Lung microvascular endothelial cell (primary cell): Measurements from ENCODE around the gene SMIM36. TPM values are rescaled to one million over a fixed set of nuclear protein-coding genes. Genes with fewer than 3 reads are reported as not detected.
"Not testable (repeated sequence)": the region's sequence is repeated elsewhere in the genome, so short reads cannot be mapped to it uniquely, and the experiment has no call there.

Experiments
- DNase-seq, 2 donors: peaks; one replicate each; pipeline versions ENCODE4 v3.0.0 to v3.0.0-alpha.2; 2010; ENCODE audit warnings: low read depth in 2 of 2
- total RNA-seq: library from RNA; depleted of rRNA; stranded (reverse); fragments of >200 nt; gene quantifications from 2 replicates; pipeline ENCODE4 v1.2.1, GENCODE V29; 2014

SMIM36 gene
- total RNA-seq, 1 donor from 2014 or later: not detected

DNA sequence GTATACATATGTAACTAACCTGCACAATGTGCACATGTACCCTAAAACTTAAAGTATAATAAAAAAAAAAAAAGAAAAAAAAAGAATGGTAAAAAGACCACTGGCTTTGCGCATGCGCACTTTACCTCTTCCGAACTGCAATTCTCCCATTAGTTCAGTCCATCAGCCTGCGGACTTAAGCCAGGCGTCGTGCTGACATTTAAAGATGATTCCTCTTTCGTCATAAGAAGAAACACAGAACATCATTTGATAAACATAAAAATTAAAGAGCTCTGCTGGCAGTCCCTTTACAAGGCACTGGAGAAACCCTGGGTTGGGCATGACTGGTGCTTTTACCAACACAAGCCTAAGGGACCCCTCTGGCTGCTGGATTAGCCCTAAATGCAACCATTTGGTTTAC, 3.6 kb downstream of the SMIM36 start:
- DNase-seq: not testable (repeated sequence)

DNA sequence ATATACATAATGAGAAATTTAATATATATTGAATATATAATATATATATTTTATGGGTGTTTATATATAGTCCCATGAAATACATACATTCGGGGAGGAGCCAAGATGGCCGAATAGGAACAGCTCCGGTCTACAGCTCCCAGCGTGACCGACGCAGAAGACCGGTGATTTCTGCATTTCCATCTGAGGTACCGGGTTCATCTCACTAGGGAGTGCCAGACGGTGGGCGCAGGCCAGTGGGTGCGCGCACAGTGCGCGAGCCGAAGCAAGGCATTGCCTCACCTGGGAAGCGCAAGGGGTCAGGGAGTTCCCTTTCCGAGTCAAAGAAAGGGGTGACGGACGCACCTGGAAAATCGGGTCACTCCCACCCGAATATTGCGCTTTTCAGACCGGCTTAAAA, 9.6 kb downstream of the SMIM36 start:
- DNase-seq: not testable (repeated sequence)

DNA sequence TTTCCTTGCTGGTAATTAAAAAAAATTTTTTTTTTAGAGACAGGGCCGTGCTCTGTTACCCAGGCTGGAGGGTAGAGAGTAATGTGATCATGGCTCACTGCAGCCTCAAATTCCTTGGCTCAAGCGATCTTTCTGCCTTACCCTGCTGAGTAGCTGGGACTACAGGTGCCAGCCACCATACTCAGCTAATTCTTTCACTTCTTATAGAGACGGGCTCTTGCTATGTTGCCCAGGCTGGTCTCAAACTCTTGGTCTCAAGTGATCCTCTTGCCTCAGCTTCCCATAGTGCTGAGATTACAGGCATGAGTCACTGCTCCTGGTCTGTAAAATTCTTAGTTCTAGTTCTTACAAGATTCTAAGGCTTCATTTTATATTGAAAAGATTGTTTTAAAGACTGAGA, 11.1 kb downstream of the SMIM36 start:
- no peak for DNase-seq

DNA sequence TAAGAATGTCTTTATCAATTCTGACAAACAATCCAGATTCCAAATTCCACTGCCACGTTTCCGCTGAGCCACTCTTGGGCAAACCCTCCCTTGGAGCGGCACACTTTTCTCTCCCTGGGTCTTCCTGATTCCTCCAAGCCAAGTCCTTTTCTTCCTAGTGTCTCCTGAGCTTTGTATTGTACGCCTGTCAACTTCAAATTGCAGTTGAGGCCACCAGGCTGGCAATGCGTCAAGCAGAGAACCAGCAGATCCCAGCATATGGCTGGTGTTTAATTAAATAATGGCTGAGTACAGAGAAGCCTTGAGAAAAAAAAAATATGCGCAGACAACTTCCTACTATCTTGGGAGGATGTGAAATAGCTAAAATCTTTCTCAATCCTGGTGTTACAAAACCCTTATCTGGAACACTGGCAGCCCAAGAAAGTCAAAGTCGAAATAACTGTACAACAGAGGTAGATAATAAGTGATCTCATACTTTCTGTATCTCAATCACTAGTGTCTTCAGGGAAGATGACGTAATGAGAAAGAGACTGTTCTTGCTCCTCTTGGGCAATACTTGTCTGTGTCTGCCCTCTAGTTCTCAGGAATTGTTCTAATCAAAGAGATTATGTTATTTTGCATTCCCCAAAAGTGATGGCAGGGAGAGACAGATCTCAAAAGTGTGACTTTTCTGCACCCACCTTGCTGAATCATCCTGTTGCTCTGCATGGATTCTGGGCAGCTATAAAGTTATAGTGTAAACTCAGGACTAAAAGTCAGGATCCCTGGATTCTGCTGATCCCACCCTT, 15.0 kb downstream of the SMIM36 start:
- no peak for DNase-seq

DNA sequence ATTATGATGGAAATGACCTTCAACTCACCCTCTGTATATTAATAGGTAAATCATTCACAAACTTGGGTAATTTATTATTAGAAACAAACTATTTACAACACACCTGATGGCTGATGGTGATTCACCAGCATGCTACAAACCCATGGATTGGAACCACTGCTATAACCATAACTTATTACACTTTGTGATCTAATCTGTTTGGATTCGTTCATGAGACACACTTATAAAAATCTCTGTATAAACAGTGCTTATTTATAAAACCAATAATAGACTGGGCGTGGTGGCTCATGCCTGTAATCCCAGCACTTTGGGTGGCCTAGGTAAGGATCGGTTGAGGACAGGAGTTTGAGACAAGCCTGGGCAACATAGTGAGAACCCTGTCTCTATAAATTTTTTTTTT, 16.0 kb downstream of the SMIM36 start:
- no peak for DNase-seq

DNA sequence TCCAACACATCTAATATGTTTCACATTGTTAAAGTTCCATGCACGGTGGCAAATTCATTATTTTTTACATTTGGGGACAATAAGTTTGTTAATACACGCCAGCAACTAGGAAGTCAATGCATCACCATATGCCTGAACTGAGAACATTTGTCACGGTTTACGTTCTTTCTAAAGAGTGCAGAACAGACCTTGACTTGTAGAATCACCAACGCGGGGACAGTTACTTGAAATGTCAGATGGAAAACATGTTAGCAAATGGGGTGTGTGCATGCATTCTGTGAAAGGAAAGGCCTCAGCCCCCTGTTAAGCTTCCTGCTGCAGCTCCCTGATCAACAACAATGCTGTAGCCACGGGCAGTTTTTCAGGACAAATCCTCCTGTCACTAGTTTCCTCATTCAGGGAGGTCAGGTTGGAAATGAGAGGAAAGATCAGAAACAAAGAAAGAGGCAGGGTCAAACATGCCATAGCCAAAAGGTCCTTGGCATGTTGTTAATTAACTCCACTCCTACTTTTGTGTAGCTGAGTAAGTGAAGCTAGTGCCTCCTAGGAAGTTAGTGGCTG, 18.4 kb downstream of the SMIM36 start:
- peak in 1 of 2 donors; percentile 1 for DNase-seq

DNA sequence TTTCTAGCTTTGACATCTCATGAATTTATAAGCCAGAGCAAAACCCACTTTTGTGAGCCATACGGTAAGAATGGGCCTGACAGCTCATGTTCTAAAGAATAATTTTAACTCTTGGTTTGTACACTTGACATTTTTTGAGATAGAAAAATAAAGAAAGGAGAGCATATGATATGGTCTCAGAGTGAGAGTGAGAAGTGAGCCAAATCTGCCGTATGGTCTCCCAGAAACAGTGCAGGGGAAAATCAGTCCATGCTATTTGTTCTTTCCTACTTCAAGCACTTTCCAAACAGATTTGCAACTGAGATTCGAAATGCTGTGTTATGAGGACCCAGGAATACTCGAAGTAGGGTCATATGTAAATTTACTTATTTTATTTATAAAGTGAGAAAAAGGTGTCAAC, 20.9 kb downstream of the SMIM36 start:
- DNase-seq: no peak

DNA sequence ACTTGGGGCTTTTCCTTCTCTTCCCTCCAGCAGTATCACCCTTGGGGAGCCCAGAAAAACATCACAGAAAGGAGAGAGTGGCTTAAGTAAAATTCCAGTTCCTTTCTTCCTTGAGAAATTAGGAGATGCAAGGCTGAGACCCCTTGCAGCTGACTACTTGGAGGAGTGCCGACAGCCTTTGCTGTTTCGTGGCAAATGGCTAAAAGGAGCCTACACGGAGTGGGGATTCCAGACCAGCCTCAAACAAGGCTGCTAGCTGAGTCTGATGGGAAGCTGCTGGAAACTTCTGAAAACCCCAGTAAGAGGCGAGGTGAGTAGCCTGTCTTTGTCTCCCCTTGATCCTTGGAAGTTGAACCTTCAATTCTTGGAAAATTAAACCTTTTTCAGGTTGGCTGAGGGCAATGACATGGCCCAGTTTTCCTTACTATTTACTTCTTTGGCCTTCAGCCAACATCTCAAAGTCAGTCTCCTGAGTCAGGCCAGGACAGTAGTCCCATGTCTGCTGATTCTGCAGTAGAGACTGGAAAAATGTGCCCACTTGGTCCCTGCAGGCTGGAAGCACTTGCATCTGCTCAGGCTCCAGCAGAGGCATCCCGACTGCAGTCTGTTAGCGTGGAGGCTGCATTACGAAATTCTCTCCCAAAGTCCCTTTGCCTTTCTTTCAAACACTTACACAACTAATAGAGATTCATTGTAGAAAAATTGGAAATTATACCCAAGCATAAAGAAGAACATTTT, 23.4 kb downstream of the SMIM36 start:
- DNase-seq: no peak

DNA sequence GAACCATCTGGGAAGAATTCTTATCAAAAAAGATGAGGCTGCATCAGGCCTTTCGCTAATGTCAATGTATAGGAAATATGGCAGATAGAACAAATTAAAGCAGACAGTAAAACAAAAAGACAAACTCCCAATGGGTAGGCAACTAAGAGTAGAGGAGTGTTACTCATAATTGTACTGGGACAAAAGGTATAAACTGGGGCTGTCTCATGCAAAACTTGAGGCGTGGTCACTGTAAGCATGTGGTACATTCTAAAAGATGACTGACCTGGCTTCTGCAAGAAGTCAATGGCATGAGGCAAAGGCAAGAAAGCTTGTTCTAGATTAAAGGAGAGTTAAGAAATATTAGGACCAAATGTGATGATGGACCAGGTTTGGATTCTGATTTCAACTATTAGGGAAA, 26.7 kb downstream of the SMIM36 start:
- DNase-seq: no peak

DNA sequence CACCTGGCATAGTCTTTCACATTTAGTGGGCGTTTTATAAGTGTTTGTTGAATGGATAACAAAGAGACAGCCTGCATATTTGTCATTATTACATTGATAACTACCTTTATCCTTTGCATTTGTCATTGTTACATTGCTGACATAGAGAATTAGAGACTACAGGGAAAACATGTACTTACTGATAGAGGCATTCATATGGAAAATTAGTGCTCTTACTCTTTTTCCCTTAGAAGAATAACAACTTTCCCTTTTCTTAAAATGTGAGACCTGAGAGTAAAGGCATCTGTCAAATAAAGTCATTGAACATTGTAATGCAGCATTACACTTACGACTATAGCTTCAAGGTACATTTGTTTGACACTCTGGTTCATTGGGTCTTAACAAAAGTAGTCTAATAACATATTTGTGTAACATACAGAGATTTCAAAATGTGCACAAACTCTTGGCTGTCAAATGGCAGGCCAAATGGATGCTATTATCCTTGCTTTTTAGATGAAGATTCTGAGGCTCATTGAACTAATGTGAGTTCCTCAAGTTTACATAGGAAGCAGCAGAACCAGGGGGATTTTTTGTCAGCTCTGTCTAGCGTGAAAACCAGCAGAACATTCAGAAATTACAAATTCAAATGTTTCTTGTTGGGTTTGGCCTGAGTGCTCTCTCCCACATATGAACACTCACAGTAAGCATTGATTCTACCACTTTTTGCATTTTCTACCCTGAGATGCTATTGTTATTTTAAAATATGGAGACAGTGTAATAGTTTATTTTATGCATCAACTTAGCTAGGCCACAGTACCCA, 28.5 kb downstream of the SMIM36 start:
- no peak for DNase-seq

DNA sequence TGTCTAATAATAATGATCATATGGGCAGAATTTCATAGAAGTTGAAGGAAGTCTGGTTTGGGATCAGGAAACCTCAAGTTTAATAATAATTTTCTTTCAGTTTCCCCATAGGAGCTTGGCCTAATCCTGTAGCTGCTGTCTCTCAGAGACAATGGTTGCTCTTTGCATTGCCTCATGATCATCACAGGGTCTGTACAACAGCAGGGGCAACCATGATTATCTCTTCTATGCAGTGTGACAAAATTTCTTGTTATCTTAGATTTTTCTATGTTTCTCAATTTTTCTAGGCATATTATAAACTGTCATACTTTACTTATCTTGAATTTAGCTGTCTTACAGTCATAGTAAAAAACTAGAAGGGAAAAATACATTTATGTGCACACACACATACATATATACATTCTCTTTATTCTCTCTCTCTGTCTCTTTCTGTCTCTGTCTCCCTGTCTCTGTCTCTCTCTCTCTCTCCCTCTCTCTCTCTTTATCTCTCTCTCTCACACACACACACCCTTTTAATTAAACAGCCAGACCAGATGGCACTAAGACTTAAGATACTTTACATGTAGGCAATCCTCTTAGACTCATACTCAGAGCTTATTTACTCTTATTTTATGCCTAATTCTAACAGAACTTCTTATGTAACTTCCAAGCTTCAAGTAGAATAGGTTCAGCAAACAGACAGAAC, 30.5 kb downstream of the SMIM36 start:
- DNase-seq: no peak

DNA sequence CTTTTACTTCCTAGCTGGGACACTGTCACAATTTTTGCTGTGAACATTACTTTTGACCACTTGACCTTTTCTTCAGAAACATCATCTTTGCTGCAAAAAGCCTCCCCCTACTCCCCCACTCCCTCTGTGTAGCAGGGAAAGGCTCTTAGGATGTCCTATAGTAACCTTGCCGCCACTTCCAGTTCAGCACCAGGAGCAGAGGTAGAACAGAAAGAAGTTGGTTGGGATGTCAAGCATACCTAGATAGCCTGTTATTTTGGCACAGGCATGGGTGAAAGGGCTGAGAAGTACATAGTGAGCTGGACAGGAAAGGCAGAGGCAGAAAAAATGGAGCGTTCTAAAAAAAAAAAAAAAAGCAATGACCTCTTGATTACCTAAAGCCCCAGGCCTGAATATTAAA, 31.3 kb downstream of the SMIM36 start:
- no peak for DNase-seq

DNA sequence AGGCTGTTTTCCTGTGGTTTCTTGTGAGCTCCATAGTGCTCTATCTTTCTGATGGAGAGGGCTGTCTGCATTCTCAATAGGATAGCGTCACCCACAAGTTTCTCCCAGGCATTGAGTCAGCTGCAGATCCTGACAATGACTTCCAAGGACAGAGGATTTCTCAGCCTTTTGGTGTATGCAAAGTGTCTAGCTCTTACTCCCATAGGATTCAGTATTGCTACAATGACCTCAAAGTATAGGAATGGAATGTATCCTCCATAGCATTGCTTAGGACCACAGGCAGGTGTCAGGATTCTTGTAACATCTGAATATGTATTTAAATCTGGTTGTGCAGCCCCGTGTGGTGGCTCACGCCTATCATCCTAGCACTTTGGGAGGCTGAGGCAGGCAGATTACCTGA, 32.3 kb downstream of the SMIM36 start:
- no peak for DNase-seq

DNA sequence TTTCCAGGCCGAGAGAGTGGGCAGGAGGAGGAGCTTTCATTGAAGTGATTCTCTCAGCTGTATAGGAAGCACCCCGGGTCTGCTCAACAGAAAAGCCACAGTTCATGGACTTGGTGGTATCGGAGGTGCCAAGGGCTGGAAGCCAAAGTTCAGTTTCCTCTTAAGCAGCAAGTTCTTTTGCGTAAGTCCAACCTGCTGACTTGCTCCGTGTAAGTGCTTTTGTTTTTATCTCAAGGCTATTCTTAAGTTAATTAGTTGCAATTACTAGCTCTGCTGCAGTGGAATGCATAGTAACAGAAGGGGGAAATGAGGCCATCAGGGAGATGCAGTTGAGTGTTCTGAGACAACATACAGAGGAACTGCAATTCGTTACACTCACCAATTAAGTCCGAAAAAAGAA, 44.6 kb downstream of the SMIM36 start:
- DNase-seq: no peak

DNA sequence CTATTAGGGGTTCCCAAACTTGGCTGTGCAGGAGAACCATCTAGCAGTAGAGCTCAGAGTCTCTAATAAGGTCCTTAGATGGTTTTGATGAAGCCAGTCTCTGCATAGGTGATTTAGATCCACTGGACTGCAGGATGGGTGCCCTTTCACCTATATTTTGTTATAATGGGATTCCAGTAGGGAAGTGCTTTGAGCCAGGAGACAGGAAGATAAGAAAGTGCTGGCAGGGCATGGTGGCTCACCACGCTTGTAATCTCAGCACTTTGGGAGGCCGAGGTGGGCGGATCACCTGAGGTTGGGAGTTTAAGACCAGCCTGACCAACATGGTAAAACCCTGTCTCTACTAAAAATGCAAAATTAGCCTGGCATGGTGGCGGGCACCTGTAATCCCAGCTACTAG, 45.5 kb downstream of the SMIM36 start:
- not testable (repeated sequence) for DNase-seq

DNA sequence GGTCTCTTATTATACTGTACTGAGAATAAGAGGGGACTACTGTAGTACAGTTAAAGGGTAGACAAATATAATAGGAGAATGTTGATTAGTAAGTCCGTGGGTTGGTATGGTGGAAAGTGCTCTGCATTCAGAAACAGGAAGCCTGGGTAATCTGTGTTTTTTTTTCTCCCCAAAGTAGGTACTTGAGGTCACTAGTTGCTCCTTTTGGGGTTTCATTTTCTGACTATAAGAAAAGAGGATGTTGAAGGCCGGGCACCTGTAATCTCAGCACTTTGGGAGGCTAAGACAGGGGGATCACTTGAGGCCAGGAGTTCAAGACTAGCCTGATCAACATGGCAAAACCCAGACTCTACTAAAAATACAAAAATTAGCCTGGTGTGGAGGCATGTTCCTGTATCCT, 47.7 kb downstream of the SMIM36 start:
- no peak for DNase-seq

DNA sequence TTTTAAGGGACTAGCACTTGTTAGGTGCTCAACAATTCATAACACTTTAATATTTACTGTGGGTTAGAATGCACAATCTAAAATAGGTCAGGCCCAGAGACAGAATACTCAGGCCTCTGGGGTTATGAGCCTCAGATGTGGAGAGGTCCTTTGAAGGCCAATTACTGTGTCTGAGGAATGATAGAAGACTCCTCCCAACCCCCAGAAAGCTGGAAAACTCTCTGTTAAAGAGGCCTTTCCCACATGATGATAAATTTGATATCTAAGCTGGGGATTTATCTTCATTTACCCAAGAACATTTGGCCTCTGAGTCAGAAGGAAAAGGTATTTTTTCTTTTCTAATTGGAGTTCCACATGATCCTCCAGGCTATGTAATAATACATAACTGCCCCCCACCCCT, 48.5 kb downstream of the SMIM36 start:
- DNase-seq: no peak

DNA sequence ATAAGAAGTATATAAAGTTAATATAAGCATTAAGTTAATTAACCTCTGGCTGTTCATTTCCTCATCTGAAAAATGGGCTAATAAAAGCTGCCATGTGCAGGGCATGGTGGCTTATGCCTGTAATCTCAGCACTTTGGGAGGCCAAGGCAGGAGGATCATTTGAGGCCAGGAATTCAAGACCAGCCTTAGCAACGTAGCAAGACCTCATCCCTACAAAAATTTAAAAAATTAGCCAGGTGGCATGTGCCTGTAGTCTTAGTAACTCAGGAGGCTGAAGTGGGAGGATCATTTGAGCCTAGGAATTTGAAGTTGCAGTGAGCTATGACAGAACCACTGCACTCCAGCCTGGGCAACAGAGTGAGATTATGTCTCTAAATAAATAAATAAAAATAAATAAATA, 49.0 kb downstream of the SMIM36 start:
- DNase-seq: no peak

DNA sequence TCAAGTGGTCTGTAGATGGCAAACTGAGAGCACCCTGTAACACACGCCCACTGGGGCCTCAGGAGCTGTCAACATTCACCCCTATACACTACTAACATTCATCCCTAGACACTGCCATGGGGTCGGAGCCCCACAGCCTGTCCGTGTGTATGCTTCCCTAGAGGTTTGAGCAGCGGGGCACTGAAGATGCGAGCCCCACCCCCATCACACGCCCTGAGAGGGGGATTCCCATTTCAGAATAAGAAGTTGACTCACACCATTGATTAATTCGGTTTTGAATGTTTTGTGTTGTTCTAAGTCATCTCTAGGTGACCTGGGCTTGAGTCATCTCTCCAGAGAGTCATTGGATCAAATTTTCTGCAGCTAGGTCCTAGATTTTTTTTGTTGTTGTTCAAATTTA, 52.3 kb downstream of the SMIM36 start:
- DNase-seq: peak in 1 of 2 donors; percentile 80

DNA sequence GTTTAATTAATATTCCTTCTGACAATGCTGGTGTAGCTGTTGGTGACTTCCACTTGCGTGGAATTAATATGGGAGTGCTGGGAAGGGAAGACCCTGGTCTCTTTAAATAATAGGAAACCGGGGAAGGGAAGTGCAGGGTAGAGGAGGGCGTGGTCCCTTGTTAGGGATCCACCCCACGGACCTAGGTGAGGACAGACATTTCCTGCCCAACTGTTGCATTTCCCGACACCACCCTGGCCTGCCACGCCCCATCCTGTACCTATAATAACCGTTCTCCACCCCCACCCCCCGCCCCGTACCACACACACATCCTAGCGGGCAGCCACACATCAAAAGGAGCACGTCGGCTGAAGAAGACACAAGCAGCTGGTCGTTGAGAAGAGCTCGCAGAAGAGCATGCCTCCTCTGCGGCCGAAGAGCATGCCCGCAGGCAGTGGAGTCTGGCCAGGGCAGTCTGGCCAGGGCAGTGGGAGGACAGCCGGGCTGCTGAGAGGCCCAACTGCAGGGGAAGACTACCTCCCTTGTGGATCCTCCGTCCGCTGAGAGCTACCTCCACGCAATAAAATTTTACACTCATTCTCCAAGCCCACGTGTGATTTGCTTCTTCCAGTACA, 52.9 kb downstream of the SMIM36 start:
- peak in 1 of 2 donors; percentile 5 for DNase-seq
